Stromal cell of bone marrow (primary cell): ENCODE results near the gene DCLK3.

ENCODE experiments used
- DNase-seq: peaks from one replicate; pipeline ENCODE4 v3.0.0-alpha.2; 2012; ENCODE audit warnings: low read depth

The DCLK3 gene

GRCh38 chr3:36763850-36764703, at the start of gene DCLK3:
TSS of gene DCLK3 (minus strand) at chr3:36764553. CDS start at chr3:36764263, 290 bp downstream.
- no peak for DNase-seq

- DNase-seq = no peak
Observed at GRCh38 chr3:36813305-36813704, 49.0 kb upstream of the DCLK3 start.

- no peak for DNase-seq
Observed at GRCh38 chr3:36812240-36812639, 47.9 kb upstream of the DCLK3 start.

- no peak for DNase-seq
Observed at GRCh38 chr3:36811768-36812167, 47.4 kb upstream of the DCLK3 start.

GRCh38 chr3:36804295-36805055, 40.1 kb upstream of the DCLK3 start:
- no peak for DNase-seq

GRCh38 chr3:36803091-36803791, 38.9 kb upstream of the DCLK3 start:
- DNase-seq = no peak

GRCh38 chr3:36800533-36801116, 36.3 kb upstream of the DCLK3 start:
- no peak for DNase-seq

GRCh38 chr3:36796881-36797280, 32.5 kb upstream of the DCLK3 start:
- DNase-seq = peak; percentile 90

- no peak for DNase-seq
Observed at GRCh38 chr3:36796161-36796560, 31.8 kb upstream of the DCLK3 start.

- no peak for DNase-seq
Observed at GRCh38 chr3:36795622-36796021, 31.3 kb upstream of the DCLK3 start.

- no peak for DNase-seq
Observed at GRCh38 chr3:36792342-36792741, 28.0 kb upstream of the DCLK3 start.

- DNase-seq = no peak
Observed at GRCh38 chr3:36790765-36791164, 26.4 kb upstream of the DCLK3 start.

GRCh38 chr3:36786921-36787890, 22.9 kb upstream of the DCLK3 start:
- DNase-seq = no peak

- no peak for DNase-seq
Observed at GRCh38 chr3:36784138-36784635, 19.8 kb upstream of the DCLK3 start.

GRCh38 chr3:36777424-36778218, 13.3 kb upstream of the DCLK3 start:
- no peak for DNase-seq

GRCh38 chr3:36776436-36776835, 12.1 kb upstream of the DCLK3 start:
- no peak for DNase-seq

GRCh38 chr3:36774052-36774451, 9.7 kb upstream of the DCLK3 start:
- peak; percentile 71 for DNase-seq

- DNase-seq = no peak
Observed at GRCh38 chr3:36771931-36772330, 7.6 kb upstream of the DCLK3 start.

GRCh38 chr3:36769926-36770325, 5.6 kb upstream of the DCLK3 start:
- no peak for DNase-seq

- no peak for DNase-seq
Observed at GRCh38 chr3:36765104-36765503, 751 bp upstream of the DCLK3 start.
